ENCODE data around the gene PAH. TPM values are rescaled to one million over a fixed set of nuclear protein-coding genes. Genes with fewer than 3 reads are reported as not detected.

PAH gene
- total RNA-seq, 1 experiment from 2014 or later: 5.1 TPM

DNA sequence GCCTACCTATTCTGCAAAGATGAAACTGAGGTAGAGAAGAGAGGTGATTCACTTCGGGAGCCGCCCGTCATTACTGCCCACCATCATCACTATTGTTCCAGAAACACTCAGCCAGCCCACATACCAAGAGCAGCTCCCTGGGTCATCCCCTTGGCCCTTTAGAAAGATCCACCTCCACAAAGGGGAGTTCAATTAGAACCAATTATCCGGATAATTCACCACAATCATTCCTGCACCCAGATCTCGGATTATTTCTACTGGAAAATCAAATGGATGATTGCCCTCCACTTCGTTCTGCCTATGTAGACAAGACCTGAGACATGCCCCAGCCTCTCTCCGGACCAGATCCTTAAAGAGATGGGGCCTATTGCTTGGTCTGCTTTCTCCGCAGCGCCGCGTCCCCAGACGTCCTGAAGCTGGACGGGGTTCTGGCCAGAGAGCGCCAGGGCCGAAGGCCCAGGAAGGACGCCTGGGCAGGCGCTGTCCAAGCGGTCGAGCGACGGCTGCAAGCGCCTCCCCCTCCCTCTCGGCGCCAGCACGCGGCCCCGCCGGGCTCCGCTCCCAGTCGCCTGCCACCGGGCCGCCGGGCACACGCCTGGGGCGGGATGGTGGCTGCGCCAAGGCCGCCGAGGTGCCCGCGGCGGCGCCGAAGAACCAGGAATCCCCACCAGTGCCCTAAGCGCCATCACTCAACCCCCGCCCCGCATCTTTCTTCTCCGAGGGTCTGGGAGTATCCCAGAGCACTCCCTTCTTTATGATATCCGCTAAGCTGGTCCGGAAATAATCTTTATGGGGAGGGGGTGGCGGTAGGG is 39.1 kb upstream of the PAH start:
- H3K9me3 ChIP-seq: no peaks in the 10 kb centered on the region
- H3K9me3 Mint-ChIP-seq (ENCODE audit: unreplicated experiment): no peaks in the 10 kb centered on the region
- intact Hi-C loops (cut with micrococcal nuclease; ENCODE audit: unreplicated experiment): loop anchor here (10.0 kb wide), 1 partner anchor 449 kb away; no protein-coding TSS in a partner anchor
- H3K27me3 ChIP-seq (replicated peaks; ENCODE audit: control insufficient read depth, insufficient read depth, low read length): peaks cover 4% of the 10 kb centered on the region
- H3K36me3 ChIP-seq (ENCODE audit: control insufficient read depth, insufficient read depth, low read length): no peaks in the 10 kb centered on the region
- H3K4me3 Mint-ChIP-seq (ENCODE audit: unreplicated experiment): no peak overlapping the region
- no TSS peak for BruUV-seq (replicated peaks)
- H3K27ac Mint-ChIP-seq (ENCODE audit: unreplicated experiment): no peak overlapping the region
- H3K27me3 Mint-ChIP-seq (ENCODE audit: insufficient read depth, unreplicated experiment): peaks cover 35% of the 10 kb centered on the region
- no peak overlapping the region for H3K4me3 ChIP-seq (ENCODE audit: low read depth, low read length)
- ChIA-PET CTCF (no interaction called here), POLR2A (no interaction called here)
- H3K4me1 ChIP-seq: no peaks in the 10 kb centered on the region
- DNase-seq: no peak
- H3K4me1 Mint-ChIP-seq (ENCODE audit: low read depth, unreplicated experiment): no peaks in the 10 kb centered on the region
- TF ChIP-seq, protein P1, sequence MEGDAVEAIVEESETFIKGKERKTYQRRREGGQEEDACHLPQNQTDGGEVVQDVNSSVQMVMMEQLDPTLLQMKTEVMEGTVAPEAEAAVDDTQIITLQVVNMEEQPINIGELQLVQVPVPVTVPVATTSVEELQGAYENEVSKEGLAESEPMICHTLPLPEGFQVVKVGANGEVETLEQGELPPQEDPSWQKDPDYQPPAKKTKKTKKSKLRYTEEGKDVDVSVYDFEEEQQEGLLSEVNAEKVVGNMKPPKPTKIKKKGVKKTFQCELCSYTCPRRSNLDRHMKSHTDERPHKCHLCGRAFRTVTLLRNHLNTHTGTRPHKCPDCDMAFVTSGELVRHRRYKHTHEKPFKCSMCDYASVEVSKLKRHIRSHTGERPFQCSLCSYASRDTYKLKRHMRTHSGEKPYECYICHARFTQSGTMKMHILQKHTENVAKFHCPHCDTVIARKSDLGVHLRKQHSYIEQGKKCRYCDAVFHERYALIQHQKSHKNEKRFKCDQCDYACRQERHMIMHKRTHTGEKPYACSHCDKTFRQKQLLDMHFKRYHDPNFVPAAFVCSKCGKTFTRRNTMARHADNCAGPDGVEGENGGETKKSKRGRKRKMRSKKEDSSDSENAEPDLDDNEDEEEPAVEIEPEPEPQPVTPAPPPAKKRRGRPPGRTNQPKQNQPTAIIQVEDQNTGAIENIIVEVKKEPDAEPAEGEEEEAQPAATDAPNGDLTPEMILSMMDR (IDR thresholded peaks at IDR 0.05; ENCODE audit: insufficient read depth in 1 of 2, low read depth in 1 of 2, low read length in 1 of 2, severe bottlenecking in 1 of 2, unreplicated experiment in 1 of 2): no peak
- no peaks in the 10 kb centered on the region for H3K36me3 Mint-ChIP-seq (ENCODE audit: insufficient read depth, unreplicated experiment)

DNA sequence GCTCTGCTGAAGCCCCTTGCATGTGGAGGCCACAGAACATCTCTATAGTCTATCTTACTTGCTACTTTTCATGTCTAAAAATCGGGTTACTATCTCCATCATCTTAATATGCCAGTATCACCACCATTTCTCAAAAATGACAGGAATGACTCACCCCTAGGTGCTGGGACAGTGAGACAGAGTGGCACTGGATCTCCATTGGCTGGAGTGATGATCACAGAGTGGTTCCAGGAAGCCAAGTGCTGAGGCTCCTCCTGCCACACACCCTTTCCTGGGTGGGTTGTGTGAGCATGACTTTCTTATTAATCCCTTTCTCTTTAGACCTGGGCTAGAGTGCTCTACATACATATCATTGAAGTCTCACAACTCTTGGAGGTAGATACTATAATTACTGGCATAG is 37.1 kb upstream of the PAH start:
- Histone ChIP-seq H3K4me1 (no peaks in the 10 kb centered on the region), H3K9me3 (no peaks in the 10 kb centered on the region), H3K27me3 (replicated peaks; ENCODE audit: control insufficient read depth, insufficient read depth, low read length) (no peaks in the 10 kb centered on the region; the same call in 1 of the 2 replicates), H3K4me3 (ENCODE audit: low read depth, low read length) (no peak overlapping the region), H3K36me3 (ENCODE audit: control insufficient read depth, insufficient read depth, low read length) (no peaks in the 10 kb centered on the region)
- no peaks in the 10 kb centered on the region for H3K4me1 Mint-ChIP-seq (ENCODE audit: low read depth, unreplicated experiment)
- POLR2A ChIA-PET: no interaction called here
- H3K4me3 Mint-ChIP-seq (ENCODE audit: unreplicated experiment): no peak overlapping the region
- H3K27ac Mint-ChIP-seq (ENCODE audit: unreplicated experiment): no peak overlapping the region
- BruUV-seq (replicated peaks): no TSS peak
- TF ChIP-seq, protein P1 (IDR thresholded peaks at IDR 0.05; ENCODE audit: insufficient read depth in 1 of 2, low read depth in 1 of 2, low read length in 1 of 2, severe bottlenecking in 1 of 2, unreplicated experiment in 1 of 2): no peak
- CTCF ChIA-PET: no interaction called here
- intact Hi-C loops (cut with micrococcal nuclease; ENCODE audit: unreplicated experiment): loop anchor here (10.0 kb wide), 1 partner anchor 451 kb away; no protein-coding TSS in a partner anchor
- H3K36me3 Mint-ChIP-seq (ENCODE audit: insufficient read depth, unreplicated experiment): no peaks in the 10 kb centered on the region
- H3K27me3 Mint-ChIP-seq (ENCODE audit: insufficient read depth, unreplicated experiment): peaks cover 30% of the 10 kb centered on the region
- no peaks in the 10 kb centered on the region for H3K9me3 Mint-ChIP-seq (ENCODE audit: unreplicated experiment)
- DNase-seq: no peak

DNA sequence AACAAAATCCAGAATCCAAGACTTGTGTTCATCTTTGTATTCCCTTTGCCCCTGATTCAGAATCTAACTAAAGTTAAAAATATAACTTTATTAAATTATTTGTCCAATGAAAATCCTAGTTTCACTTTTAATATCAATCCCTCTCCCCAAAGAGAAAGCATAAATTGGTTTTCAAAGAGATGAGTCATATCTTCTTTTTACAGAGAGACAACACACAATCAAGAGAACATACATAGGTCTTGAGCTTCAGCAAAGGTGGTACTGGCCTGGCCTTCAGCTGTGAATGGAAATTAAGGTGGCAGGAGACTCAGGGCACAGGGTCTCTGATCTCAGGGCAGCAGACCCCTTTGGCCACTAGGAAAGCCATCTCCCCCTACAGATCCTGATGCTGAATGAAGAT is 36.2 kb upstream of the PAH start:
- no peaks in the 10 kb centered on the region for H3K9me3 ChIP-seq
- BruUV-seq (replicated peaks): no TSS peak
- H3K4me3 ChIP-seq (ENCODE audit: low read depth, low read length): no peak overlapping the region
- Mint-ChIP-seq H3K27me3 (ENCODE audit: insufficient read depth, unreplicated experiment) (peaks cover 28% of the 10 kb centered on the region), H3K9me3 (ENCODE audit: unreplicated experiment) (no peaks in the 10 kb centered on the region), H3K4me3 (ENCODE audit: unreplicated experiment) (no peak overlapping the region), H3K4me1 (ENCODE audit: low read depth, unreplicated experiment) (no peaks in the 10 kb centered on the region), H3K27ac (ENCODE audit: unreplicated experiment) (no peak overlapping the region), H3K36me3 (ENCODE audit: insufficient read depth, unreplicated experiment) (no peaks in the 10 kb centered on the region)
- no peaks in the 10 kb centered on the region; the same call in 1 of the 2 replicates for H3K27me3 ChIP-seq (replicated peaks; ENCODE audit: control insufficient read depth, insufficient read depth, low read length)
- CTCF ChIA-PET: no interaction called here
- intact Hi-C loops (cut with micrococcal nuclease; ENCODE audit: unreplicated experiment): loop anchor here (10.0 kb wide), 1 partner anchor 452 kb away; no protein-coding TSS in a partner anchor
- POLR2A ChIA-PET: no interaction called here
- no peak for DNase-seq
- no peaks in the 10 kb centered on the region for H3K4me1 ChIP-seq
- H3K36me3 ChIP-seq (ENCODE audit: control insufficient read depth, insufficient read depth, low read length): no peaks in the 10 kb centered on the region
- TF ChIP-seq, protein P1 (IDR thresholded peaks at IDR 0.05; ENCODE audit: insufficient read depth in 1 of 2, low read depth in 1 of 2, low read length in 1 of 2, severe bottlenecking in 1 of 2, unreplicated experiment in 1 of 2): no peak
